Omental fat pad (tissue), 4 donors: ENCODE data around the gene GPR158. TPM values are rescaled to one million over a fixed set of nuclear protein-coding genes. Genes with fewer than 3 reads are reported as not detected.

ENCODE experiments used
- ATAC-seq: fragments of 150-250 bp; one replicate; pipeline ENCODE4 v1.9.1; 2016; ENCODE audit warnings: mild to moderate bottlenecking, moderate library complexity; ENCODE audit not compliant: low FRiP score
- DNase-seq: peaks from one replicate; pipeline ENCODE4 v3.0.0-alpha.2; 2019; ENCODE audit warnings: low spot score
- CTCF ChIP-seq, 3 donors: fragments of 450-650 bp; IDR thresholded peaks; one replicate each; pipeline ENCODE4 v1.5.1; 2016 to 2017; ENCODE audit warnings: antibody characterized with exemption in 3 of 3, mild to moderate bottlenecking in 3 of 3, moderate library complexity in 2 of 3
- total RNA-seq, 4 donors: library from RNA; depleted of rRNA; stranded (reverse); fragments of >200 nt; gene quantifications; one replicate each; pipeline ENCODE4 v1.1.0, GENCODE V29; 2016

Gene GPR158
- total RNA-seq: under 1 TPM in 3 of 4 donors, not detected in 1; 0.19 to 0.48 (median 0.32) TPM

GRCh38 chr10:25174461-25175230, at the start of gene GPR158:
TSS of gene GPR158 (plus strand) at chr10:25175001. CDS start at chr10:25175421, 420 bp downstream.
- ATAC-seq (peak; percentile 95), DNase-seq (peak; percentile 65)
- no peak for TF ChIP-seq CTCF (IDR thresholded peaks at IDR 0.05)

- ATAC-seq (no peak), DNase-seq (no peak)
- no peak for TF ChIP-seq CTCF (IDR thresholded peaks at IDR 0.05)
Observed at GRCh38 chr10:25125201-25125611, 49.6 kb upstream of the GPR158 start.

GRCh38 chr10:25129592-25129991, 45.2 kb upstream of the GPR158 start:
- DNase-seq: no peak
- ATAC-seq: no peak
- no peak for TF ChIP-seq CTCF (IDR thresholded peaks at IDR 0.05)

GRCh38 chr10:25130906-25131305, 43.9 kb upstream of the GPR158 start:
- ATAC-seq (no peak), DNase-seq (no peak)
- no peak for TF ChIP-seq CTCF (IDR thresholded peaks at IDR 0.05)

GRCh38 chr10:25142116-25142864, 32.5 kb upstream of the GPR158 start:
- no peak for TF ChIP-seq CTCF (IDR thresholded peaks at IDR 0.05)
- ATAC-seq (no peak), DNase-seq (no peak)

GRCh38 chr10:25157650-25158049, 17.2 kb upstream of the GPR158 start:
- no peak for DNase-seq
- TF ChIP-seq CTCF (IDR thresholded peaks at IDR 0.05): no peak

More at GRCh38 chr10:25157650-25158049, 17.2 kb upstream of the GPR158 start:
- no peak for ATAC-seq
